Transverse colon (tissue), 3 donors: Measurements from ENCODE around the gene VWA3A.

ENCODE experiments used
- CTCF ChIP-seq, 5 experiments: fragments of 200-600 bp in 3 of 5; fragments of 450-650 bp in 2 of 5; sonication (generic) in 3 of 5; IDR thresholded peaks; 1 replicate in 2 of 5; 2 replicates in 3 of 5; pipeline ENCODE4 v1.5.1; 2016 to 2017; ENCODE audit warnings: antibody characterized with exemption in 5 of 5, inconsistent platforms in 3 of 5, mild to moderate bottlenecking in 2 of 5, moderate library complexity in 1 of 5
- POLR2A ChIP-seq: fragments of 450-650 bp; IDR thresholded peaks from one replicate; pipeline ENCODE4 v1.6.1; 2016; ENCODE audit warnings: antibody characterized with exemption, mild to moderate bottlenecking, moderate library complexity

GRCh38 chr16:22071331-22071910 is 20.9 kb upstream of the VWA3A start:
- TF ChIP-seq CTCF (IDR thresholded peaks at IDR 0.05) (no peak), POLR2A (no peak)
